ENCODE measurements around the gene ATXN1. TPM values are rescaled to one million over a fixed set of nuclear protein-coding genes. Genes with fewer than 3 reads are reported as not detected.

The ATXN1 gene
- total RNA-seq, 4 donors from 2014 or later = 24.9 to 48.0 (median 36.8) TPM

- Histone ChIP-seq H3K4me3 (no peak overlapping the region), H3K27ac (no peak overlapping the region), H3K27me3 (no peaks in the 10 kb centered on the region), H3K36me3 (no peaks in the 10 kb centered on the region), H3K4me1 (peaks cover 0 to 6% (median 2%) of the 10 kb centered on the region in 4 donors), H3K9me3 (no peaks in the 10 kb centered on the region)
- 79 to 80% methylated on average over 4 of the region's 4 CpGs for WGBS, 2 donors
- DNase-seq (ENCODE audit: low spot score in 2 of 2) = no peak
- TF ChIP-seq CTCF (IDR thresholded peaks at IDR 0.05) = no peak
- TF ChIP-seq EP300 (IDR thresholded peaks at IDR 0.05) = no peak
- no peak for TF ChIP-seq POLR2A (IDR thresholded peaks at IDR 0.05)
Observed at GRCh38 chr6:16314296-16314695, 447.0 kb downstream of the ATXN1 start.

GRCh38 chr6:16313732-16314131 lies 447.5 kb downstream of the ATXN1 start:
- H3K4me1 ChIP-seq = peaks cover 0 to 3% (median 1%) of the 10 kb centered on the region in 4 donors
- no peak overlapping the region for H3K4me3 ChIP-seq
- no peaks in the 10 kb centered on the region for H3K36me3 ChIP-seq
- WGBS, 2 donors = 90 to 91% methylated on average over 9 of the region's 9 CpGs
- DNase-seq (ENCODE audit: low spot score in 2 of 2) = no peak
- no peaks in the 10 kb centered on the region for H3K9me3 ChIP-seq
- no peak overlapping the region for H3K27ac ChIP-seq
- no peaks in the 10 kb centered on the region for H3K27me3 ChIP-seq
- TF ChIP-seq POLR2A (IDR thresholded peaks at IDR 0.05) (no peak), CTCF (IDR thresholded peaks at IDR 0.05) (no peak), EP300 (IDR thresholded peaks at IDR 0.05) (no peak)

- H3K27me3 ChIP-seq = no peaks in the 10 kb centered on the region
- H3K4me1 ChIP-seq = peaks cover 0 to under 1% (median 0%) of the 10 kb centered on the region in 4 donors
- H3K36me3 ChIP-seq = no peaks in the 10 kb centered on the region
- WGBS, 2 donors = 94 to 99% methylated on average over 6 of the region's 6 CpGs
- H3K9me3 ChIP-seq = no peaks in the 10 kb centered on the region
- DNase-seq (ENCODE audit: low spot score in 2 of 2) = no peak
- TF ChIP-seq POLR2A (IDR thresholded peaks at IDR 0.05) = no peak
- no peak for TF ChIP-seq CTCF (IDR thresholded peaks at IDR 0.05)
- no peak for TF ChIP-seq EP300 (IDR thresholded peaks at IDR 0.05)
- no peak overlapping the region for H3K27ac ChIP-seq
- H3K4me3 ChIP-seq = no peak overlapping the region
Observed at GRCh38 chr6:16311763-16312162, 449.5 kb downstream of the ATXN1 start.

- Histone ChIP-seq H3K27me3 (no peaks in the 10 kb centered on the region), H3K9me3 (no peaks in the 10 kb centered on the region), H3K36me3 (peaks cover 0 to 25% (median 0%) of the 10 kb centered on the region in 3 donors), H3K4me1 (no peaks in the 10 kb centered on the region), H3K27ac (no peak overlapping the region), H3K4me3 (no peak overlapping the region)
- no peak for DNase-seq (ENCODE audit: low spot score in 2 of 2)
- no peak for TF ChIP-seq CTCF (IDR thresholded peaks at IDR 0.05)
- TF ChIP-seq POLR2A (IDR thresholded peaks at IDR 0.05) = no peak
- TF ChIP-seq EP300 (IDR thresholded peaks at IDR 0.05) = no peak
- WGBS, 2 donors = 78 to 82% methylated on average over 20 of the region's 20 CpGs
Observed at GRCh38 chr6:16306334-16306733, 454.9 kb downstream of the ATXN1 start.

GRCh38 chr6:16305788-16306187 lies 455.5 kb downstream of the ATXN1 start:
- H3K4me1 ChIP-seq = no peaks in the 10 kb centered on the region
- H3K4me3 ChIP-seq = no peak overlapping the region
- DNase-seq (ENCODE audit: low spot score in 2 of 2) = no peak
- H3K36me3 ChIP-seq = peaks cover 0 to 25% (median 0%) of the 10 kb centered on the region in 3 donors
- 57 to 62% methylated on average over 17 to 19 of the region's 19 CpGs for WGBS, 2 donors
- H3K27me3 ChIP-seq = no peaks in the 10 kb centered on the region
- H3K9me3 ChIP-seq = no peaks in the 10 kb centered on the region
- TF ChIP-seq EP300 (IDR thresholded peaks at IDR 0.05) (no peak), CTCF (IDR thresholded peaks at IDR 0.05) (no peak), POLR2A (IDR thresholded peaks at IDR 0.05) (no peak)
- H3K27ac ChIP-seq = no peak overlapping the region
